Activated T-cell treated with anti-CD3 and anti-CD28 coated beads for 48 hours (primary cell): ENCODE measurements around the gene GAK.

Experiments used
- DNase-seq: peaks from one replicate; pipeline ENCODE4 v3.0.0-alpha.2; 2020; ENCODE audit warnings: low read depth

The GAK gene

DNA sequence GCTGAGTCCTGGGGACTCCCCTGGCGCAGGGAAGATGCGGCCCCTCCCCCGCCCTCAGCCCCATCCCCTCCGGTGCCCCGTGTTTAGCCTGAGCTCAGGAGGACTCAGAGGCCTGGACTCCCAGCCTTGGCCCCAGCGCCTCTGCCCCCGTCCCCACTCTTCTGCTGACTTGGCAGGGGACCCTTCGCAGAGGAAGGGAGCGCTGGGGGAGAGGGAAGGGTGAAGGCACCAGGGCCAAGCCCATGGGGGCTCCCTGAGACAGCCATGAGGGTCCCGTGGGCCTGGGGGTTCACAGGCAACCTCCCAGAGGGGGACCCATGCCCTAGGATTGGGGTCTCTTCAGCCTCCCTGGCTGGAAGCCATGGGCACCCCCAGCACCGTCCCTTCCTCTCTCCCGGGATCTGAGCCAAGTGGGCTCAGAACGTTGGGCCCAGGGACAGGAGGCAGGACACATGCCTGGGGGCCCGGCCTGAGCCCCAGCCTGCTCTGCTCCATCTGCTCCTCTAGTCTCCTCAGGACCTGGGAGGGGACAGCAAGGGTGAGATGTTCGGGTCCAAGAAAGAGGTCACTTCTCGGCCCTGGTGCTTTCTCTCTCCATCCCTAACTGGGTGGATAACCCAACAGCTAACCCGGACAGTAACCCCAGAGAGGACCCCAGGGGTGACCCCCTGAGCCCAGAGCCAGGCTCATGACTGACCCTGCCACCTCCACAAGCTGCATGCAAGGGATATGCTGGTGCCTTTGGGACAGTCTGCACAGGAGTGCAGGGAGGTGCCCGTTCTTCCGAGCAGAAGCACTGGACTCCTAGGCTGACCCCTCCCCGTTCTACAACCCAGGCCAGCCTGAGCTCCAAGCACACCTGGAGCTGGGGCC, 104.7 kb downstream of the GAK start:
- DNase-seq, result no peak

DNA sequence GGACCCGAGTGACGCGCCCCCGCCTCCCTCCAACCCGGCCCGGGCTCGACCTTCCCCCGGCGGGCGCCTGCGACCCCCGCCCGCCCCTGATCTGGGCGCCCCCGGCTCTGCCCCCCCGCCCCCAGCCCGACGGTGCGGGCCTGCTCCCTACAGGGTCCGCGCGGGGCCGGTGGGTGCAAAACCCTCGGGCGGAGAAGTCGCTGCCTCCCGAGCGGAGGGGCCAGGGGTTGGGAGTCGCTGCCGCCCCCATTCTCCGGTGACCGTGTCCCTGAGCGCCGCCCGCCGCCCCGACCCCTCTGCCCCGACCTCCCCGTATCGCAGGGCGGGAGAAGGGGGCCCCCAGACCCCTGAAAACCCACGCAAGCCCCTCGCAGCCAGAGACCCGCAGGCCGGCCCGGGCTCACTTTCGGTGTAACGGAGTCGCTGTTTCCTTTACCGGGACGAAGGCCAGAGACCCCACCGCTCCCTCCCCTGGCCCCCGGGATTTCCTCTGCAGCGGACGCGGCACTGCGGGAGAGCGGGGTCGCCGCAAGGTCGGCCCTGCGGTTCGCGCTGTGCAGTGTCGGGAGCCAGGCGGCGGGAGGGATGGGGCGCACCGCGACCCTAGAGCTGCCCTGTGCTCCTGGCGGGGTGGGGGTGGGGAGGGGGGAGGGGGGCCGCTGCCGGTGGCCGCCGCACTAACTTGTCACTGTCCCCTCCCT, 105.5 kb downstream of the GAK start:
- no peak for DNase-seq

DNA sequence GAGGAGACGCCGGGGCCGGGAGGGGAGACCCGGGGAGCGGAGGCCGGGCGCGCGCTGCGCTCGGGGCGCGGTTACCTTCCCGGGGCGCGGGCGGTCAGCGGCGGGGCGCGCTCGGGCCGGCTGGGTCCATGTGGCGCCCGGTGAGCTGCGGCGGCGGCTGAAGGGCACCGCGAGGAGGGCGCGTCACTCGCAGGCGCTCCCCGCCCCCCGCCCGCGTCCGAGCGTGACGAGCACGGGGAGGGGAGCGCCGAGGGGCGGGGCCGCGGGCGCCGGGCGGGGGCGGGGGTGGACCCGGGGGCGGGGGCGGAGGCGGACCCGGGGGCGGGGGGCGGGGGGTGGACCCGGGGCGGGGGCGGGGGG, 106.2 kb downstream of the GAK start, which contains the start of gene CPLX1:
Gene CPLX1 (minus strand): TSS at position 159 of the 360 bp plus-strand sequence. CDS start 1,607 bp downstream, outside the sequence.
- DNase-seq, result no peak

DNA sequence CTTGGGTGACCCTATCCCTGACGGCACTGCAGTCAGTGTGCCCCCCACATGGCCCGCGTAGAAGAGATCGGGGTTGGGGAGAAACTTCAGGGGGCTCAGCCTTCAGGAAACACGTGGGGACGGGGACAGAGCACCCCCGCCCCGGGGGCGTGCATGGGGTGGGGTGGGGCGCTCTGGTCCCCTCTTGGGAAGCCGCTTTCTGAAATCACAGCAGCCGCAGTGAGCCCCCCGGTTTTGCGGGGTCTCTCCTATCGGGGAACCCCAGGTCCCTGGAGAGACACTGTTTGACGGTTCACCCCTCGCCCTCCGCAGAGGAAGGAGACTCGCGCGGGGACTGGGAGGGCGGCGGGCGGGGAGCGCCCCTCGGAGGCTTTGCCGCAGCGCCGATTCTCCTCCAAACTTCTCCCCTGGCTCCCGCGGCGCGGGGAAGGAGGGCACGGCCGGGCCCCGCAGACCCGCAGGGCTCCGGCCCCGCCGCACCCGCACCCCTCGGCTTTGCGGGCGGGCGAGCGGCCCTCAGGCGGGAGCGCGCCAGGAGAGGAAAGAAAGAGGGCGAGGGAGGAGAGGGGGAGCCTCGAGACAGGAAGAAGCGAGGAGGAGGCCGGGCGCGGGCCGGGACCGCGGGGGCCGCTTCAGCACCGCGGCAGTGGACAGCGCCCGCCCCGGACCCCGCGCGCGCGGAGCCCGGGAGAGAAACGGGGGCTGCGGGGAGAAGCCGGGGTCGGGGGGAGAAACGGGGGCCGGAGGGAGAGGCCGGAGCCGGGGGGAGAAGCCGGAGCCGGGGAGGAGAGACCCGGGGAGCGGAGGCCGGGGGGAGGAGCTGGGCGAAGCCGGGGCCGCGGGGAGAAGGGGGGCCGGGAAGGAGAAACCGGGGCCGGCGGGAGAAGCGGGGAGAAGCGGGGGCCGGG, 106.8 kb downstream of the GAK start:
- DNase-seq, result no peak

- DNase-seq, result no peak
Observed at GRCh38 chr4:824461-825062, 107.6 kb downstream of the GAK start.

GRCh38 chr4:823761-824460, 108.2 kb downstream of the GAK start:
- no peak for DNase-seq

GRCh38 chr4:823176-823760, 108.8 kb downstream of the GAK start:
- DNase-seq, result no peak

DNA sequence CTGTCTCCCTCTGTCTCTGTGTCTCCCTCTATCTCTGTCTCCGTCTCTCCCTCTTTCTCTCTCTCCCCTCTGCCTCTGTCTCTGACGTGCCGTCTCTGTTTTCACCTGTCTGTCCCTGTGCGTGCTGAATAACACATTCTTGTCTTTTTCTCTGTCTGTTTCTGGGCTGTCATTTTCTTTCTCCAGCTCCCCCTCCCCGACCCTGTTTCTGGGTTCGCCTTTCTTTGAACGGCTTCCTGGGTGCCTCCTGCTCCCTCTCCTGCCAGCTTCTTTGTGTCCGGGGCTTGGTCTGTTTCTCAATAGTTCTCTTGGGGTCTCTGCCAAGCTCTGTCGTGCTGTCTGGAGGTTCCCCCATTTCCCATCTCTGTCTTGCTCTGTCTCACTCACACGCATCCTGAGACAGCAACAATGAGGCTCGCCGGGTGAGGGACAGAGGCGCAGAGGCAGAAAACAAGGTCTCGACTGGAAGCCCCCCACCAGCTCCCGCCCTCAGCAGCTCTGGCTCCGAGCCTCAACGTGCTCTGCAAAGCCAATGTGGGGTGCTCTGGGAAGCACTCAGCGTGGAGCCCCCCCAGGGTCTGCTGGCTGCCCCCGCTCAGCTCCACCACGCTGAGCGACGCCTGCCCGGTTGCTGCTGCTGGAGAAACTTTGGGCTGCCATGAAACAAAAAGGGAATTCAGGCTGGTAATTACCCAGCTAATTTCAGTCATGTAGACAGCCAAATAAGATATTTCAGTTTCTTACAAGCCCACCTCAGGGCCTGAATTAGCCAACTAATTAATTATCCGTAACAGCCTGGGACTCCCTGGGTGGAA, 109.5 kb downstream of the GAK start:
- no peak for DNase-seq

GRCh38 chr4:821631-822030, 110.5 kb downstream of the GAK start:
- DNase-seq, result no peak

DNA sequence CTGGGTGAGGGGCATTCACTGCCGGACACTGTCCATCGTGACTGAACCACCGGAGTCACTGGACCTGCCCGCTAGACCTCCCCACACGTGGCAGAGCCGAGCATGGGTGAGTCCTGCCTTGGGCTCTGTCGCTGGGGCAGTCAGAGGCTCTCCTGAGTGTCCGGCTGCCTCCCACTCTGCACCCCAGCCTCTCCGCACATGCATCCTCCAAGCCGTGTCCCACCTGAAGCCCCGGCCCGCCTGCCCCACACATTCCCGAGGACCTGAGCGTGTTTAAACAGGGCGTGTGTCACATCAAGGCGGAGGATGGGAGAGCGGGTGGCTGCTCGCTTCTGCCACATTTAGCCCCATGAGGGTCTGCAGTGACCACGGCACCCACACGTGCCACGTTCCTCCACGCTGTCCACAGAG, 110.9 kb downstream of the GAK start:
- no peak for DNase-seq

DNA sequence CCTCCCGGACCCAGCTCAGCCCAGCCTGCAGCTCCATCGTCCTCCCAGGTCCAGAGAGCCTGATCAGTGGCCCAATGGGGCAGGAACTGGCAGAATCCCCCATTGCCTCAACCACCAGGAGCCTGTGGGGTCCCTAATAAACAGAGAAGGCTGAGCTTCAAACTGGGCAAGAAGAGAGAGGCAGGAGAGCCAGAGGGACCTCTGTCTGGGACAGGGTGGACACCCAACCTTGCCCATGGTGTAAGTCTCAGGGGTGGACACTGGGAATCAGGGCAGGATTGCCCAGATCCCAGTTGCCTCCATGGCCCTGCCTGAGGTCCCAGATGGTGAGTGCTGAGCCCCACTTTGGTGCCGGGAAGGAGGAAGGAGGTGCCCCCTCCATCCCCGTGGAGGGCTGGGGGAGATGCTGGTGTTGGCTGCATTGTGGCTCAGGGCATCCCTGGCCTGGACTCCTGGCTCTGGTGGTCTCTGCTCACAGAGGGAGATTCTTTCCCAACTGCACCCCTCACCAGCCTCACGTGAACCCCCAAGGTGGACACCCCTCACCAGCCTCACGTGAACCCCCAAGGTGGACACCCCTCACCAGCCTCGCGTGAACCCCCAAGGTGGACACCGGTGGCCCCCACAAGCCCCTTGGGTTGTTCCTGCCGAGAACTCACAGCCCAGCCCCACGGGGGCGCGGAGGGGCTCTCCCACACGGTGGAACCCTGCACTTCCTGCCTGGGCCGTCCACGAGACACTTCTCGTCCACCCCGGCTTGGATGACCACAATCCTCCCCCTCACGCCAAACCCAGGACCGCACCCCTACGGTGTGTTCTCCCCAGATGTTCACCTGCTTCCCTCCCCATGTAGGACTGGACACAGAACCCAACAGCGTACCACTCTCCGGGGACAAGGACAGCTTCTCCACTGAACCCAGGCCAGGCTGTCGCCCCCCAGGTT, 111.6 kb downstream of the GAK start:
- no peak for DNase-seq

- DNase-seq, result no peak
Observed at GRCh38 chr4:819401-820229, 112.5 kb downstream of the GAK start.

GRCh38 chr4:818106-818921, 113.8 kb downstream of the GAK start:
- no peak for DNase-seq

DNA sequence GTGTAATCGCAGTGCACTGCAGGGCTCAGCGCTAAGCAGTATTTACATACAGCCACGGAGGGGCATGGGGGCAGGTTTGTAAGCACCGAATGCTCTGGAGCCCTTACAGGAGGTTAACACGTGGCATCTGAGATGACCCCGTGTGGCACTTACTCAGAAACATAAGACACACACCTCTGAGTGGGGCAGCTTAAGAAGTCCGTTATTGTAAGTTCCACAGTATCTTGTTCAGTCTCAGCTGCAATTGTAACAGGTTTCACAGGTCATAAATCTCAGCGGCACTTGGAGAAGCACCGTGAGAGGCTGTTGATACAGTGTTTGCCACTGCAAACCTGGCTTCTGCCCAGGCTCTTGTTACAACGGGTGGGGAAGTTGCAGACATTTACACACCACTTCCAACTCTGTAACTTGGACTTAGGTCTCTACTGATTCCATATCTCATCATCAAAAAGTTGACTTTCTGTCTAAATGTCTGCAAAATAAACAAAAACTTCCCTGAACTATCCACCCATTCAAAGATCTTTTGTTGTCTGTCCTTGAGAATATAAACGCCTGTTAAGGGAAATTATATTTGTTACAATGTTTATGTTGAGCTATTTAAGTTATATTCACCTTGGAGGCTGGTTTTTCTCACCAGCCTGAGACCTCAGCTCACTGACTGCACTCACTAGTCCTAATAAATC, 116.5 kb downstream of the GAK start:
- no peak for DNase-seq

DNA sequence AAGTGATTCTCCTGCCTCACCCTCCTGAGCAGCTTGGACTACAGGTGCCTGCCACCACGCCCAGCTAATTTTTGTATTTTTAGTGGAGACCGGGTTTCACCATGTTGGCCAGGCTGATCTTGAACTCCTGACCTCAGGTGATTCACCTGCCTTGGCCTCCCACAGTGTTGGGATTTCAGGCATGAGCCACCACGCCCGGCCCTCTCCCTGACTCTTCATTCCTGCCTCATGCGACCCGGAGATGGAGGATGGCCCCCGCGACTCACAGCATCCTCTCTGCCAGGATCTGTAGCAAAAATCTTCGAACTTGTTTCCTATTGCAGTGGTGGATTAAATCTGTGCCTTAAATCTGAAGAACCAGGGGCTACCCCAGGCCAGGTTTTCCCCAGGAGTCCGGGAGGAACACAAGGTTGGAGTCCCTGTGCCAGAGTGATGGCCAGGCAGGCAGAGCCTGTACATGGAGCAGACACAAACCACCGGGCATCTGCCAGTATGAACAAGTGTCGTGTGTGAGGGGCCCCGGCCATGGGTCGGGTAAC, 117.7 kb downstream of the GAK start:
- DNase-seq, result no peak

DNA sequence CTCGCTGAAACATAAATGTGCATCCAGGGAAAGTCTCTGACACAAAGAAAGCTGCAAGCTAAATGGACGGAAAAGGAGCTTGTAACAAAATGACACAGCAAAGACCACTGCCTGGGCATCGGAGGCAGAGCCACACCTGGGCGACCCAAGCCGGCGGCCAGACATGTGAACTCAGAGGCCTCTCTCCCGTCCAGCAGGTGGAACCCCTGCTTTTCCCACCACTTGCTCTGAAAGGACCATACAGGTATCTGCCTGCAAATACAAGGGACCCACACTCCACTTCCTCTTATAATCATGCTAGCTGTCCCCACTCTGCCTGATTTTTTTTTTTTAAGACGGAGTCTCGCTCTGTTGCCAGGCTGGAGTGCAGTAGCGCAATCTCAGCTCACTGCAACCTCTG, 118.2 kb downstream of the GAK start:
- DNase-seq, result no peak
